Loucy (cell line): Measurements from ENCODE around the gene ABCC3.

ENCODE experiments used
- CTCF ChIP-seq: fragments of 200-600 bp; sonication (generic); conservative IDR thresholded peaks from 2 replicates; pipeline ENCODE4 v1.5.1; 2014; ENCODE audit warnings: mild to moderate bottlenecking, antibody characterized with exemption, low read length
- EZH2phosphoT487 ChIP-seq: fragments of 200-600 bp; IDR thresholded peaks from 2 replicates; pipeline ENCODE4 v1.6.1; 2018; ENCODE audit warnings: antibody characterized with exemption, mild to moderate bottlenecking, moderate library complexity, borderline replicate concordance

- TF ChIP-seq CTCF: no peak
- no peak for TF ChIP-seq EZH2phosphoT487
These were observed 4.5 kb downstream of the ABCC3 start for GRCh38 chr17:50638966-50639713.
